B cell (primary cell): Measurements from ENCODE around the gene HEG1. TPM values are rescaled to one million over a fixed set of nuclear protein-coding genes. Genes with fewer than 3 reads are reported as not detected.

Experiments
- ATAC-seq: fragments of 200-7000 bp; cut with Tn5 transposase; one replicate; pipeline ENCODE4 v1.10.0; 2021; ENCODE audit warnings: low read depth, mild to moderate bottlenecking, moderate number of reproducible peaks, moderate library complexity
- CTCF ChIA-PET: fragments of 350-600 bp; sonication (Branson Sonifier 250); formaldehyde crosslinking; loops from one replicate; lab custom pipeline; 2021; ENCODE audit warnings: antibody characterized with exemption, inconsistent platforms; lab: Charles Lee
- POLR2A ChIA-PET: fragments of 350-600 bp; sonication (Branson Sonifier 250); formaldehyde crosslinking; loops from one replicate; lab custom pipeline; 2021; ENCODE audit warnings: antibody characterized with exemption; lab: Charles Lee
- DNase-seq: peaks from one replicate; pipeline ENCODE4 v3.0.0; 2013
- H2AFZ ChIP-seq: 2 replicates; pipeline ENCODE4 v1.6.1; 2012; ENCODE audit warnings: mild to moderate bottlenecking, low read depth, low read length; ENCODE audit not compliant: insufficient read depth, poor library complexity, severe bottlenecking
- H3K27ac ChIP-seq, 2 donors: 1 replicate in 1 of 2; 2 replicates in 1 of 2; pipeline ENCODE4 v1.5.1; 2012 to 2013; ENCODE audit warnings: low read length in 2 of 2, mild to moderate bottlenecking in 2 of 2, moderate library complexity in 1 of 2
- H3K27me3 ChIP-seq, 4 experiments: fragments of 200-600 bp in 1 of 4; sonication (generic) in 1 of 4; replicated peaks in 1 of 4; 1 replicate in 2 of 4; 2 replicates in 2 of 4; pipeline versions ENCODE4 v1.6.1 to v1.7.0; 2013 to 2016; ENCODE audit warnings: low read length in 3 of 4, mild to moderate bottlenecking in 2 of 4, mixed read lengths in 1 of 4, moderate library complexity in 1 of 4; ENCODE audit not compliant: insufficient read depth in 4 of 4, control insufficient read depth in 3 of 4; ENCODE audit errors: control extremely low read depth in 1 of 4
- H3K36me3 ChIP-seq, 2 experiments: replicated peaks in 1 of 2; 1 replicate in 1 of 2; 2 replicates in 1 of 2; pipeline versions ENCODE4 v1.6.1 to v1.7.1; 2013; ENCODE audit warnings: low read length in 1 of 2; ENCODE audit not compliant: insufficient read depth in 2 of 2, control insufficient read depth in 1 of 2; ENCODE audit errors: control extremely low read depth in 1 of 2, extremely low read depth in 1 of 2
- H3K4me1 ChIP-seq, 2 donors: fragments of 200-600 bp in 1 of 2; sonication (generic) in 1 of 2; 1 replicate in 1 of 2; 2 replicates in 1 of 2; pipeline versions ENCODE4 v1.5.1 to v1.6.1; 2013 to 2017; ENCODE audit warnings: low read length in 2 of 2; ENCODE audit not compliant: control insufficient read depth in 2 of 2, insufficient read depth in 2 of 2
- H3K4me2 ChIP-seq: replicated peaks from 2 replicates; pipeline ENCODE3; 2012; ENCODE audit warnings: mild to moderate bottlenecking, low read depth, low read length; ENCODE audit not compliant: poor library complexity, severe bottlenecking
- H3K4me3 ChIP-seq, 5 experiments: fragments of 200-600 bp in 1 of 5; sonication (generic) in 1 of 5; 1 replicate in 3 of 5; 2 replicates in 2 of 5; pipeline versions ENCODE4 v1.5.1 to v1.7.0; 2011 to 2016; ENCODE audit warnings: low read length in 4 of 5, mild to moderate bottlenecking in 4 of 5, low read depth in 2 of 5, control low read depth in 1 of 5, moderate library complexity in 1 of 5; ENCODE audit not compliant: insufficient read depth in 1 of 5; ENCODE audit errors: control extremely low read depth in 1 of 5, extremely low read depth in 1 of 5
- H3K79me2 ChIP-seq: fragments of 200-600 bp; sonication (generic); one replicate; pipeline ENCODE4 v1.6.0; 2016; ENCODE audit warnings: low read length; ENCODE audit not compliant: control insufficient read depth, insufficient read depth
- H3K9ac ChIP-seq: fragments of 200-600 bp; sonication (generic); 2 replicates; pipeline ENCODE4 v1.6.1; 2017; ENCODE audit warnings: mild to moderate bottlenecking, low read length, moderate library complexity
- H3K9me3 ChIP-seq, 3 donors: one replicate each; pipeline versions ENCODE4 v1.6.1 to v1.7.1; 2013; ENCODE audit warnings: low read length in 2 of 3; ENCODE audit not compliant: control insufficient read depth in 2 of 3, insufficient read depth in 1 of 3; ENCODE audit errors: control extremely low read depth in 1 of 3
- H4K20me1 ChIP-seq: 2 replicates; pipeline ENCODE4 v1.6.0; 2012; ENCODE audit warnings: mild to moderate bottlenecking, low read length; ENCODE audit not compliant: insufficient read depth, control insufficient read depth, poor library complexity, severe bottlenecking
- H3K27ac Mint-ChIP-seq: one replicate; pipeline ENCODE4 v1.8.0; 2021; ENCODE audit warnings: mixed read lengths
- H3K27me3 Mint-ChIP-seq: one replicate; pipeline ENCODE4 v1.8.0; 2021; ENCODE audit warnings: mixed read lengths
- H3K4me1 Mint-ChIP-seq: one replicate; pipeline ENCODE4 v1.8.0; 2021; ENCODE audit warnings: mixed read lengths
- H3K4me3 Mint-ChIP-seq: one replicate; pipeline ENCODE4 v1.8.0; 2021; ENCODE audit warnings: mixed read lengths
- H3K9me3 Mint-ChIP-seq: one replicate; pipeline ENCODE4 v1.8.0; 2022; ENCODE audit warnings: mixed read lengths; ENCODE audit not compliant: insufficient read depth
- EZH2 ChIP-seq: IDR thresholded peaks from 2 replicates; pipeline ENCODE4 v1.6.1; 2012; ENCODE audit warnings: borderline replicate concordance, low read depth, mild to moderate bottlenecking, moderate library complexity, low read length; ENCODE audit not compliant: insufficient read depth, poor library complexity, severe bottlenecking
- WGBS: methylation state at CpG from one replicate; pipeline ENCODE4 v1.1.5; 2013; ENCODE audit warnings: missing lambda C conversion rate; ENCODE audit not compliant: insufficient coverage; 5-methylcytosine and 5-hydroxymethylcytosine counted together
- intact Hi-C: fragments of 100-400 bp; cut with micrococcal nuclease; formaldehyde crosslinking; loops from one replicate; pipeline ENCODE4 v1.10.0; 2022
- polyA plus RNA-seq: library from polyadenylated mRNA; depleted of rRNA; stranded (reverse); fragments of >200 nt; gene quantifications from 2 replicates; pipeline ENCODE4 v1.2.3, GENCODE V29; 2012
- total RNA-seq, 2 donors: library from RNA; stranded (reverse); fragments of 120-200 nt in 1 of 2; gene quantifications; 1 replicate in 1 of 2; 2 replicates in 1 of 2; pipeline versions ENCODE4 v1.2.3 to v1.2.4, GENCODE V29; 2013 to 2022
- TF ChIP-seq, protein P1 (sequence below): fragments of 200-600 bp; IDR thresholded peaks from one replicate; pipeline ENCODE4 v1.8.0; 2022; ENCODE audit warnings: antibody characterized with exemption, mild to moderate bottlenecking

The HEG1 gene
- total and polyA plus RNA-seq, 2 donors (not counting 1 experiment from before 2014, with no cell fraction given): 5.1 to 9.2 TPM

- ChIA-PET POLR2A (no interaction called here), CTCF (interaction anchor here (1.2 kb wide), 1 partner anchor 66 kb away, joined by 3 read pairs; no protein-coding TSS in a partner anchor)
- Histone ChIP-seq H4K20me1 (no peaks in the 10 kb centered on the region), H3K4me3 (no peak overlapping the region), H3K27ac (peak overlapping the region in 1 of 2 donors; percentile 65), H3K9ac (no peak overlapping the region), H3K4me2 (no peak overlapping the region), H3K9me3 (no peaks in the 10 kb centered on the region), H2AFZ (no peak overlapping the region), H3K4me1 (peaks cover 31 to 45% of the 10 kb centered on the region in 2 donors), H3K36me3 (no peaks in the 10 kb centered on the region), H3K79me2 (peaks cover 10% of the 10 kb centered on the region), H3K27me3 (no peaks in the 10 kb centered on the region)
- H3K4me1 Mint-ChIP-seq: peaks cover 40% of the 10 kb centered on the region
- DNase-seq: no peak
- peak overlapping the region; percentile 65 for H3K4me3 Mint-ChIP-seq
- no peak for ATAC-seq
- H3K9me3 Mint-ChIP-seq: no peaks in the 10 kb centered on the region
- TF ChIP-seq, protein P1, sequence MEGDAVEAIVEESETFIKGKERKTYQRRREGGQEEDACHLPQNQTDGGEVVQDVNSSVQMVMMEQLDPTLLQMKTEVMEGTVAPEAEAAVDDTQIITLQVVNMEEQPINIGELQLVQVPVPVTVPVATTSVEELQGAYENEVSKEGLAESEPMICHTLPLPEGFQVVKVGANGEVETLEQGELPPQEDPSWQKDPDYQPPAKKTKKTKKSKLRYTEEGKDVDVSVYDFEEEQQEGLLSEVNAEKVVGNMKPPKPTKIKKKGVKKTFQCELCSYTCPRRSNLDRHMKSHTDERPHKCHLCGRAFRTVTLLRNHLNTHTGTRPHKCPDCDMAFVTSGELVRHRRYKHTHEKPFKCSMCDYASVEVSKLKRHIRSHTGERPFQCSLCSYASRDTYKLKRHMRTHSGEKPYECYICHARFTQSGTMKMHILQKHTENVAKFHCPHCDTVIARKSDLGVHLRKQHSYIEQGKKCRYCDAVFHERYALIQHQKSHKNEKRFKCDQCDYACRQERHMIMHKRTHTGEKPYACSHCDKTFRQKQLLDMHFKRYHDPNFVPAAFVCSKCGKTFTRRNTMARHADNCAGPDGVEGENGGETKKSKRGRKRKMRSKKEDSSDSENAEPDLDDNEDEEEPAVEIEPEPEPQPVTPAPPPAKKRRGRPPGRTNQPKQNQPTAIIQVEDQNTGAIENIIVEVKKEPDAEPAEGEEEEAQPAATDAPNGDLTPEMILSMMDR: no peak
- TF ChIP-seq EZH2: no peak
- WGBS: 100% methylated on average over 1 of the region's 2 CpGs
- intact Hi-C loops: loop anchor here (10.0 kb wide), 1 partner anchor 541 kb away; the partner anchor contains the start of gene OSBPL11
- H3K27me3 Mint-ChIP-seq: no peaks in the 10 kb centered on the region
- H3K27ac Mint-ChIP-seq: peak overlapping the region; percentile 43
Measured at GRCh38 chr3:125053304-125053699, 2.5 kb downstream of the HEG1 start.

- Histone ChIP-seq H4K20me1 (no peaks in the 10 kb centered on the region), H3K4me3 (peak overlapping the region in 1 of 5 experiments; percentile 52), H2AFZ (peak overlapping the region; percentile 51), H3K27me3 (no peaks in the 10 kb centered on the region), H3K9ac (peak overlapping the region; percentile 42), H3K9me3 (no peaks in the 10 kb centered on the region), H3K4me1 (peaks cover 31 to 45% of the 10 kb centered on the region in 2 donors), H3K27ac (peak overlapping the region; percentile 50 to 65), H3K36me3 (no peaks in the 10 kb centered on the region), H3K79me2 (peaks cover 10% of the 10 kb centered on the region), H3K4me2 (peak overlapping the region; percentile 70)
- WGBS: 57% methylated on average over 8 of the region's 8 CpGs
- DNase-seq: no peak
- ChIA-PET POLR2A (no interaction called here), CTCF (interaction anchor here (0.6 to 1.2 kb wide), 5 partner anchors 57 to 388 kb away, joined by 3 read pairs; no protein-coding TSS in a partner anchor)
- no peak for ATAC-seq
- intact Hi-C loops: loop anchor here (10.0 kb wide), 1 partner anchor 542 kb away; the partner anchor contains the start of gene OSBPL11
- TF ChIP-seq EZH2: no peak
- TF ChIP-seq, protein P1: no peak
- Mint-ChIP-seq H3K27me3 (no peaks in the 10 kb centered on the region), H3K27ac (peak overlapping the region; percentile 82), H3K4me1 (peaks cover 40% of the 10 kb centered on the region), H3K4me3 (peak overlapping the region; percentile 65), H3K9me3 (no peaks in the 10 kb centered on the region)
Measured at GRCh38 chr3:125052624-125053303, 3.0 kb downstream of the HEG1 start.
